ENCODE measurements around the gene SYPL1.

SYPL1 gene

GRCh38 chr7:106073701-106074100, 38.4 kb downstream of the SYPL1 start:
- no peak overlapping the region for H3K4me3 ChIP-seq (replicated peaks; ENCODE audit: low read depth, low read length)
- TF ChIP-seq CTCF (IDR thresholded peaks at IDR 0.05; ENCODE audit: low read length, missing control alignments), result no peak
- no peak for DNase-seq (ENCODE audit: low read depth)

- H3K4me3 ChIP-seq (replicated peaks; ENCODE audit: low read depth, low read length), result no peak overlapping the region
- DNase-seq (ENCODE audit: low read depth), result no peak
- no peak for TF ChIP-seq CTCF (IDR thresholded peaks at IDR 0.05; ENCODE audit: low read length, missing control alignments)
Observed at GRCh38 chr7:106072715-106073091, 39.4 kb downstream of the SYPL1 start.

- H3K4me3 ChIP-seq (replicated peaks; ENCODE audit: low read depth, low read length), result no peak overlapping the region
- TF ChIP-seq CTCF (IDR thresholded peaks at IDR 0.05; ENCODE audit: low read length, missing control alignments), result no peak
- DNase-seq (ENCODE audit: low read depth), result no peak
Observed at GRCh38 chr7:106071999-106072714, 40.0 kb downstream of the SYPL1 start.

GRCh38 chr7:106071356-106071998, 40.6 kb downstream of the SYPL1 start:
- H3K4me3 ChIP-seq (replicated peaks; ENCODE audit: low read depth, low read length), result no peak overlapping the region
- peak; percentile 25 for DNase-seq (ENCODE audit: low read depth)
- no peak for TF ChIP-seq CTCF (IDR thresholded peaks at IDR 0.05; ENCODE audit: low read length, missing control alignments)

- TF ChIP-seq CTCF (IDR thresholded peaks at IDR 0.05; ENCODE audit: low read length, missing control alignments), result no peak
- no peak for DNase-seq (ENCODE audit: low read depth)
- H3K4me3 ChIP-seq (replicated peaks; ENCODE audit: low read depth, low read length), result no peak overlapping the region
Observed at GRCh38 chr7:106070567-106071254, 41.4 kb downstream of the SYPL1 start.

- no peak for DNase-seq (ENCODE audit: low read depth)
- H3K4me3 ChIP-seq (replicated peaks; ENCODE audit: low read depth, low read length), result no peak overlapping the region
- no peak for TF ChIP-seq CTCF (IDR thresholded peaks at IDR 0.05; ENCODE audit: low read length, missing control alignments)
Observed at GRCh38 chr7:106070201-106070551, 41.9 kb downstream of the SYPL1 start.

Data from fibroblast of pulmonary artery (primary cell).